HG02588 (cell line): Measurements from ENCODE around the gene SIRPB1.
"Not testable (repeated sequence)": the region's sequence is repeated elsewhere in the genome, so short reads cannot be mapped to it uniquely, and the experiment has no call there.

Experiments
- ATAC-seq: cut with Tn5 transposase; IDR thresholded peaks from one replicate; pipeline ENCODE4 v1.9.1; 2021; ENCODE audit warnings: mild to moderate bottlenecking, moderate library complexity; ENCODE audit not compliant: unreplicated experiment

The SIRPB1 gene

GRCh38 chr20:1637226-1637625 lies 17.4 kb upstream of the SIRPB1 start:
- ATAC-seq = no peak

GRCh38 chr20:1636621-1637020 lies 16.8 kb upstream of the SIRPB1 start:
- ATAC-seq = no peak

- no peak for ATAC-seq
Observed at GRCh38 chr20:1635291-1635979, 15.6 kb upstream of the SIRPB1 start.

GRCh38 chr20:1633535-1633934 lies 13.7 kb upstream of the SIRPB1 start:
- ATAC-seq = no peak

- ATAC-seq = no peak
Observed at GRCh38 chr20:1632178-1632577, 12.4 kb upstream of the SIRPB1 start.

GRCh38 chr20:1631309-1632151 lies 11.7 kb upstream of the SIRPB1 start:
- no peak for ATAC-seq

- ATAC-seq = no peak
Observed at GRCh38 chr20:1630186-1630585, 10.4 kb upstream of the SIRPB1 start.

GRCh38 chr20:1629321-1629720 lies 9.5 kb upstream of the SIRPB1 start:
- no peak for ATAC-seq

GRCh38 chr20:1628621-1629020 lies 8.8 kb upstream of the SIRPB1 start:
- ATAC-seq = no peak

- no peak for ATAC-seq
Observed at GRCh38 chr20:1627200-1627550, 7.4 kb upstream of the SIRPB1 start.

- ATAC-seq = no peak
Observed at GRCh38 chr20:1626528-1627199, 6.9 kb upstream of the SIRPB1 start.

GRCh38 chr20:1625083-1625690 lies 5.4 kb upstream of the SIRPB1 start:
- no peak for ATAC-seq

- ATAC-seq = no peak
Observed at GRCh38 chr20:1623501-1624205, 3.8 kb upstream of the SIRPB1 start.

GRCh38 chr20:1622450-1622849 lies 2.6 kb upstream of the SIRPB1 start:
- no peak for ATAC-seq

GRCh38 chr20:1621316-1621715 lies 1.5 kb upstream of the SIRPB1 start:
- ATAC-seq = no peak

GRCh38 chr20:1618954-1619540 lies 762 bp downstream of the SIRPB1 start:
- no peak for ATAC-seq

- no peak for ATAC-seq
Observed at GRCh38 chr20:1618479-1618878, 1.3 kb downstream of the SIRPB1 start.

GRCh38 chr20:1616858-1617434 lies 2.9 kb downstream of the SIRPB1 start:
- no peak for ATAC-seq

- not testable (repeated sequence) for ATAC-seq
Observed at GRCh38 chr20:1610404-1610803, 9.4 kb downstream of the SIRPB1 start.
